ENCODE measurements around the gene SMG1. TPM values are rescaled to one million over a fixed set of nuclear protein-coding genes. Genes with fewer than 3 reads are reported as not detected.

SMG1 gene
- total RNA-seq, 1 experiment from 2014 or later = 96.4 TPM

DNA sequence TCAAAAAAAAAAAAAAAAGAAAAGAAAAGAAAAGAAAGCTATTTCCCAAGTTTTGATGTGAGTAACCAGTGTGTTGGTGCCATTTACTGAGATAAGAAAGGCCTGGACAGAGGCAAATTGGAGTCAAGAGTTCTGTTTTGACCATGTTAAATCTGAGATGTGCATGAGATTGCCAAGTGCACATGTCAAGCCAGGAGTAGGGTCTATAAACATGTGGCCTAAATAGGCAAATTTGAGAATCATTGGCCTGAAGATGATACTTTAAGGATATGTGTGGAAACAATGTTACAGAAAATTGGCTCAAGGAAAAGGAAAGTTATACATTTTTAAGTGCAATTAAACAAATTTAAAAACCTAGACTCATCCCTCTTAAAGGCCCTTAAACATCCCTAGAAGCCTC is 15.3 kb upstream of the SMG1 start:
- Histone ChIP-seq H3K23ac (ENCODE audit: insufficient read length, low read depth, low read length) (no peak overlapping the region), H3K79me2 (ENCODE audit: insufficient read depth, low read length) (no peaks in the 10 kb centered on the region), H3K14ac (ENCODE audit: insufficient read depth, low read length) (no peak overlapping the region), H3K18ac (ENCODE audit: insufficient read length, low read depth, low read length) (no peak overlapping the region), H3K9ac (ENCODE audit: extremely low read depth, insufficient read length, low read length) (no peak overlapping the region), H3K4me2 (ENCODE audit: insufficient read depth, insufficient read length, low read length) (no peak overlapping the region), H2BK12ac (ENCODE audit: insufficient read length, low read depth, low read length) (no peak overlapping the region), H2BK5ac (ENCODE audit: insufficient read length, low read length) (no peak overlapping the region), H3K4ac (ENCODE audit: low read depth, low read length) (no peak overlapping the region), H4K8ac (replicated peaks; ENCODE audit: insufficient read length, low read depth, low read length) (no peak overlapping the region), H3K23me2 (ENCODE audit: insufficient read length, low read depth, low read length, poor library complexity, severe bottlenecking) (no peaks in the 10 kb centered on the region), H4K20me1 (ENCODE audit: control insufficient read depth, insufficient read depth, insufficient read length) (no peaks in the 10 kb centered on the region), H3T11ph (ENCODE audit: low read length) (no peak overlapping the region), H3K9me3 (ENCODE audit: control insufficient read depth, low read depth, low read length) (no peaks in the 10 kb centered on the region), H3K27ac (ENCODE audit: insufficient read length, low read depth, low read length) (no peak overlapping the region), H2AK5ac (ENCODE audit: insufficient read length, low read length) (no peak overlapping the region), H3K27me3 (ENCODE audit: insufficient read depth, low read length) (no peaks in the 10 kb centered on the region), H3K56ac (ENCODE audit: insufficient read length, low read depth, low read length) (no peak overlapping the region), H2BK15ac (ENCODE audit: low read depth, low read length) (no peak overlapping the region), H3K79me1 (ENCODE audit: insufficient read depth, low read depth, low read length, poor library complexity, severe bottlenecking) (no peaks in the 10 kb centered on the region), H2BK20ac (ENCODE audit: low read depth, low read length, poor library complexity, severe bottlenecking) (no peak overlapping the region), H4K5ac (ENCODE audit: insufficient read length, low read depth, low read length) (no peak overlapping the region), H2BK120ac (ENCODE audit: low read depth, low read length, poor library complexity, severe bottlenecking) (no peak overlapping the region), H2AFZ (ENCODE audit: low read length) (no peak overlapping the region), H4K91ac (ENCODE audit: insufficient read length, low read depth, low read length) (no peak overlapping the region), H3K4me1 (ENCODE audit: insufficient read depth, low read length) (no peaks in the 10 kb centered on the region)
- DNase-seq = no peak
- H3K27ac Mint-ChIP-seq = no peak overlapping the region
- H3K27me3 Mint-ChIP-seq (ENCODE audit: low read depth) = peaks cover 1% of the 10 kb centered on the region
- H3K36me3 Mint-ChIP-seq (ENCODE audit: insufficient read depth in 1 of 3, low read depth in 3 of 3) = no peaks in the 10 kb centered on the region
- H3K4me3 Mint-ChIP-seq = no peak overlapping the region
- 0 out of 5 replicates have a peak, but pooled peaks cover 0 to under 1% of the 10 kb centered on the region in 2 experiments for H3K9me3 Mint-ChIP-seq
- H3K4me1 Mint-ChIP-seq = peaks cover 9 to 11% of the 10 kb centered on the region in 2 experiments
- TF ChIP-seq, protein P1, sequence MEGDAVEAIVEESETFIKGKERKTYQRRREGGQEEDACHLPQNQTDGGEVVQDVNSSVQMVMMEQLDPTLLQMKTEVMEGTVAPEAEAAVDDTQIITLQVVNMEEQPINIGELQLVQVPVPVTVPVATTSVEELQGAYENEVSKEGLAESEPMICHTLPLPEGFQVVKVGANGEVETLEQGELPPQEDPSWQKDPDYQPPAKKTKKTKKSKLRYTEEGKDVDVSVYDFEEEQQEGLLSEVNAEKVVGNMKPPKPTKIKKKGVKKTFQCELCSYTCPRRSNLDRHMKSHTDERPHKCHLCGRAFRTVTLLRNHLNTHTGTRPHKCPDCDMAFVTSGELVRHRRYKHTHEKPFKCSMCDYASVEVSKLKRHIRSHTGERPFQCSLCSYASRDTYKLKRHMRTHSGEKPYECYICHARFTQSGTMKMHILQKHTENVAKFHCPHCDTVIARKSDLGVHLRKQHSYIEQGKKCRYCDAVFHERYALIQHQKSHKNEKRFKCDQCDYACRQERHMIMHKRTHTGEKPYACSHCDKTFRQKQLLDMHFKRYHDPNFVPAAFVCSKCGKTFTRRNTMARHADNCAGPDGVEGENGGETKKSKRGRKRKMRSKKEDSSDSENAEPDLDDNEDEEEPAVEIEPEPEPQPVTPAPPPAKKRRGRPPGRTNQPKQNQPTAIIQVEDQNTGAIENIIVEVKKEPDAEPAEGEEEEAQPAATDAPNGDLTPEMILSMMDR (conservative IDR thresholded peaks at IDR 0.05) = no peak
